Hepatocyte (in vitro differentiated cells): ENCODE data around the gene CNTN4. TPM values are rescaled to one million over a fixed set of nuclear protein-coding genes. Genes with fewer than 3 reads are reported as not detected.

Experiments used
- DNase-seq: peaks from one replicate; pipeline ENCODE4 v3.0.0-alpha.2; 2016; ENCODE audit warnings: low spot score
- H2AFZ ChIP-seq: fragments of 200-600 bp; sonication (generic); 2 replicates; pipeline ENCODE4 v1.6.0; 2016; ENCODE audit warnings: antibody characterized with exemption, mild to moderate bottlenecking
- H3K27ac ChIP-seq: fragments of 200-600 bp; sonication (generic); 2 replicates; pipeline ENCODE4 v1.5.1; 2016; ENCODE audit warnings: mild to moderate bottlenecking
- H3K27me3 ChIP-seq: fragments of 200-600 bp; sonication (generic); 2 replicates; pipeline ENCODE4 v1.6.1; 2016
- H3K36me3 ChIP-seq: fragments of 200-600 bp; sonication (generic); replicated peaks from 2 replicates; pipeline ENCODE4 v1.5.1; 2016; ENCODE audit warnings: low read depth; ENCODE audit not compliant: insufficient read depth
- H3K4me1 ChIP-seq: fragments of 200-600 bp; sonication (generic); 2 replicates; pipeline ENCODE4 v1.5.1; 2016; ENCODE audit warnings: mild to moderate bottlenecking, moderate library complexity; ENCODE audit not compliant: insufficient read depth
- H3K4me2 ChIP-seq: fragments of 200-600 bp; sonication (generic); 2 replicates; pipeline ENCODE4 v1.6.0; 2016
- H3K4me3 ChIP-seq: fragments of 200-600 bp; sonication (generic); 2 replicates; pipeline ENCODE4 v1.5.1; 2016; ENCODE audit warnings: mild to moderate bottlenecking
- H3K79me2 ChIP-seq: fragments of 200-600 bp; sonication (generic); 2 replicates; pipeline ENCODE4 v1.6.0; 2017; ENCODE audit warnings: mild to moderate bottlenecking
- H3K9me2 ChIP-seq: fragments of 200-600 bp; sonication (generic); replicated peaks from 2 replicates; pipeline ENCODE4 v1.6.0; 2017; ENCODE audit warnings: mild to moderate bottlenecking; ENCODE audit not compliant: insufficient read depth
- H3K9me3 ChIP-seq: fragments of 200-600 bp; sonication (generic); 2 replicates; pipeline ENCODE4 v1.5.1; 2016; ENCODE audit warnings: low read depth, mild to moderate bottlenecking
- H4K20me1 ChIP-seq: fragments of 200-600 bp; sonication (generic); 2 replicates; pipeline ENCODE4 v1.6.0; 2016; ENCODE audit warnings: mild to moderate bottlenecking; ENCODE audit not compliant: insufficient read depth, poor library complexity, severe bottlenecking
- CTCF ChIP-seq: fragments of 200-600 bp; sonication (generic); IDR thresholded peaks from 2 replicates; pipeline ENCODE4 v1.5.1; 2016; ENCODE audit warnings: antibody characterized with exemption, mild to moderate bottlenecking; ENCODE audit not compliant: poor library complexity
- EZH2 ChIP-seq: fragments of 200-600 bp; sonication (generic); IDR thresholded peaks from 2 replicates; pipeline ENCODE4 v1.6.1; 2016; ENCODE audit warnings: antibody characterized with exemption, mild to moderate bottlenecking, borderline replicate concordance
- EZH2phosphoT487 ChIP-seq: fragments of 200-600 bp; sonication (generic); IDR thresholded peaks from one replicate; pipeline ENCODE4 v1.6.1; 2018; ENCODE audit warnings: antibody characterized with exemption, mild to moderate bottlenecking, low read depth, moderate library complexity; ENCODE audit not compliant: unreplicated experiment, severe bottlenecking
- WGBS: methylation state at CpG from one replicate; pipeline ENCODE4 v1.1.6; 2016; ENCODE audit warnings: low lambda C conversion rate; ENCODE audit errors: missing lambda C conversion rate; 5-methylcytosine and 5-hydroxymethylcytosine counted together
- polyA plus RNA-seq: library from polyadenylated mRNA; unstranded; fragments of >200 nt; fragmentation: Nextera tagmentation; extraction: Ambion mirVana; gene quantifications from 2 replicates; pipeline ENCODE4 v1.2.1, GENCODE V29; 2016
- total RNA-seq: library from RNA; depleted of rRNA; stranded (reverse); fragments of >200 nt; gene quantifications from 2 replicates; pipeline ENCODE4 v1.2.3, GENCODE V29; 2014

The CNTN4 gene
- total and polyA plus RNA-seq, 2 experiments from 2014 or later: 17.6 to 30.3 TPM

- Histone ChIP-seq H2AFZ (no peak overlapping the region), H3K27ac (no peak overlapping the region), H3K4me3 (no peak overlapping the region), H3K4me2 (no peak overlapping the region), H4K20me1 (no peaks in the 10 kb centered on the region), H3K79me2 (no peaks in the 10 kb centered on the region), H3K4me1 (no peaks in the 10 kb centered on the region), H3K9me3 (no peaks in the 10 kb centered on the region), H3K27me3 (no peaks in the 10 kb centered on the region), H3K9me2 (no peaks in the 10 kb centered on the region), H3K36me3 (no peaks in the 10 kb centered on the region)
- TF ChIP-seq EZH2phosphoT487: no peak
- 83% methylated on average over 2 of the region's 2 CpGs for WGBS
- DNase-seq: no peak
Observed at GRCh38 chr3:2504912-2505311, 406.2 kb downstream of the CNTN4 start.

GRCh38 chr3:2506776-2507175, 408.1 kb downstream of the CNTN4 start:
- Histone ChIP-seq H4K20me1 (no peaks in the 10 kb centered on the region), H3K4me1 (no peaks in the 10 kb centered on the region), H3K36me3 (no peaks in the 10 kb centered on the region), H3K4me2 (no peak overlapping the region), H2AFZ (no peak overlapping the region), H3K9me2 (no peaks in the 10 kb centered on the region), H3K27me3 (no peaks in the 10 kb centered on the region), H3K9me3 (no peaks in the 10 kb centered on the region), H3K4me3 (no peak overlapping the region), H3K79me2 (no peaks in the 10 kb centered on the region), H3K27ac (no peak overlapping the region)
- DNase-seq: no peak
- 94% methylated on average over 8 of the region's 8 CpGs for WGBS
- no peak for TF ChIP-seq CTCF
- TF ChIP-seq EZH2phosphoT487: no peak
- no peak for TF ChIP-seq EZH2

GRCh38 chr3:2510591-2511145, 412.0 kb downstream of the CNTN4 start:
- H3K27ac ChIP-seq: no peak overlapping the region
- no peaks in the 10 kb centered on the region for H3K36me3 ChIP-seq
- no peaks in the 10 kb centered on the region for H3K9me3 ChIP-seq
- H3K4me3 ChIP-seq: no peak overlapping the region
- TF ChIP-seq EZH2phosphoT487: no peak
- TF ChIP-seq EZH2: no peak
- no peak for TF ChIP-seq CTCF
- no peak overlapping the region for H3K4me2 ChIP-seq
- H3K79me2 ChIP-seq: no peaks in the 10 kb centered on the region
- WGBS: 64% methylated on average over 8 of the region's 8 CpGs
- H3K27me3 ChIP-seq: no peaks in the 10 kb centered on the region
- DNase-seq: no peak
- no peaks in the 10 kb centered on the region for H3K4me1 ChIP-seq
- H4K20me1 ChIP-seq: no peaks in the 10 kb centered on the region
- H2AFZ ChIP-seq: no peak overlapping the region
- H3K9me2 ChIP-seq: no peaks in the 10 kb centered on the region

GRCh38 chr3:2511356-2511755, 412.7 kb downstream of the CNTN4 start:
- no peak overlapping the region for H3K27ac ChIP-seq
- H3K36me3 ChIP-seq: no peaks in the 10 kb centered on the region
- no peaks in the 10 kb centered on the region for H3K79me2 ChIP-seq
- peak overlapping the region; percentile 29 for H3K4me2 ChIP-seq
- H3K4me1 ChIP-seq: no peaks in the 10 kb centered on the region
- H4K20me1 ChIP-seq: no peaks in the 10 kb centered on the region
- no peaks in the 10 kb centered on the region for H3K9me2 ChIP-seq
- no peak overlapping the region for H2AFZ ChIP-seq
- no peak overlapping the region for H3K4me3 ChIP-seq
- TF ChIP-seq CTCF (no peak), EZH2 (no peak), EZH2phosphoT487 (no peak)
- WGBS: 64% methylated on average over 10 of the region's 10 CpGs
- no peaks in the 10 kb centered on the region for H3K9me3 ChIP-seq
- no peak for DNase-seq
- no peaks in the 10 kb centered on the region for H3K27me3 ChIP-seq
